Mesenchymal stem cell (in vitro differentiated cells and primary cell): ENCODE measurements around the gene TBX21.

Source experiments
- DNase-seq: peaks from one replicate; pipeline ENCODE4 v3.0.0-alpha.2; 2013
- H2AFZ ChIP-seq: one replicate; pipeline ENCODE4 v1.6.1; 2013; ENCODE audit warnings: low read depth, mild to moderate bottlenecking, control low read depth, inconsistent platforms, low read length, moderate library complexity
- H2AK5ac ChIP-seq: 2 replicates; pipeline ENCODE4 v1.6.1; 2013; ENCODE audit warnings: low read length, moderate library complexity, mild to moderate bottlenecking, inconsistent platforms; ENCODE audit not compliant: severe bottlenecking
- H2BK120ac ChIP-seq: one replicate; pipeline ENCODE4 v1.6.1; 2013; ENCODE audit warnings: low read depth, mild to moderate bottlenecking, inconsistent platforms, low read length, moderate library complexity
- H2BK12ac ChIP-seq, 2 experiments: one replicate each; pipeline ENCODE4 v1.6.1; 2013; ENCODE audit warnings: inconsistent platforms in 2 of 2, low read length in 2 of 2, mild to moderate bottlenecking in 2 of 2, moderate library complexity in 2 of 2, control low read depth in 1 of 2
- H2BK15ac ChIP-seq: one replicate; pipeline ENCODE4 v1.6.1; 2013; ENCODE audit warnings: mild to moderate bottlenecking, low read depth, inconsistent platforms; ENCODE audit not compliant: poor library complexity, severe bottlenecking
- H2BK5ac ChIP-seq: 2 replicates; pipeline ENCODE4 v1.6.1; 2013; ENCODE audit warnings: low read depth, mild to moderate bottlenecking, low read length, control low read depth, inconsistent platforms; ENCODE audit not compliant: poor library complexity, severe bottlenecking
- H3K14ac ChIP-seq, 2 experiments: one replicate each; pipeline ENCODE4 v1.6.1; 2013; ENCODE audit warnings: inconsistent platforms in 2 of 2, low read length in 2 of 2, control low read depth in 1 of 2, mild to moderate bottlenecking in 1 of 2, moderate library complexity in 1 of 2
- H3K18ac ChIP-seq, 2 experiments: one replicate each; pipeline ENCODE4 v1.6.1; 2013; ENCODE audit warnings: inconsistent platforms in 2 of 2, low read length in 2 of 2, control low read depth in 1 of 2, low read depth in 1 of 2, mild to moderate bottlenecking in 1 of 2
- H3K23ac ChIP-seq, 2 experiments: one replicate each; pipeline ENCODE4 v1.6.1; 2013; ENCODE audit warnings: inconsistent platforms in 2 of 2, low read length in 2 of 2, mild to moderate bottlenecking in 2 of 2, moderate library complexity in 2 of 2, control low read depth in 1 of 2
- H3K27ac ChIP-seq: 2 replicates; pipeline ENCODE4 v1.5.1; 2013; ENCODE audit warnings: mild to moderate bottlenecking, moderate library complexity, low read length, control low read depth, inconsistent platforms; ENCODE audit not compliant: poor library complexity, severe bottlenecking
- H3K27me3 ChIP-seq, 2 experiments: 2 replicates each; pipeline versions ENCODE4 v1.6.1 to v1.7.0; 2013; ENCODE audit warnings: low read length in 2 of 2, mild to moderate bottlenecking in 2 of 2, moderate library complexity in 2 of 2, control low read depth in 1 of 2, inconsistent platforms in 1 of 2; ENCODE audit not compliant: control insufficient read depth in 1 of 2, insufficient read depth in 1 of 2
- H3K36me3 ChIP-seq, 2 experiments: 2 replicates each; pipeline versions ENCODE4 v1.6.1 to v1.7.0; 2013; ENCODE audit warnings: low read length in 2 of 2, control low read depth in 1 of 2, inconsistent platforms in 1 of 2, low read depth in 1 of 2, mild to moderate bottlenecking in 1 of 2; ENCODE audit not compliant: insufficient read depth in 2 of 2, control insufficient read depth in 1 of 2
- H3K4ac ChIP-seq, 2 experiments: one replicate each; pipeline ENCODE4 v1.6.1; 2013; ENCODE audit warnings: inconsistent platforms in 2 of 2, low read length in 2 of 2, mild to moderate bottlenecking in 2 of 2, moderate library complexity in 2 of 2, control low read depth in 1 of 2, low read depth in 1 of 2
- H3K4me1 ChIP-seq: 2 replicates; pipeline ENCODE4 v1.6.1; 2013; ENCODE audit warnings: low read depth, low read length, control low read depth; ENCODE audit not compliant: control insufficient read depth, insufficient read depth
- H3K4me2 ChIP-seq: 2 replicates; pipeline ENCODE4 v1.6.1; 2013; ENCODE audit warnings: low read length, mild to moderate bottlenecking, inconsistent platforms; ENCODE audit not compliant: poor library complexity, severe bottlenecking
- H3K4me3 ChIP-seq, 2 experiments: 2 replicates each; pipeline versions ENCODE4 v1.5.1 to v1.7.0; 2013; ENCODE audit warnings: low read length in 2 of 2, mild to moderate bottlenecking in 2 of 2, control low read depth in 1 of 2, low read depth in 1 of 2; ENCODE audit not compliant: insufficient read depth in 1 of 2
- H3K79me1 ChIP-seq: replicated peaks from 2 replicates; pipeline ENCODE4 v1.6.1; 2013; ENCODE audit warnings: mild to moderate bottlenecking, control low read depth, low read length, inconsistent platforms; ENCODE audit not compliant: poor library complexity, severe bottlenecking
- H3K9ac ChIP-seq: 2 replicates; pipeline ENCODE4 v1.7.0; 2013; ENCODE audit warnings: mild to moderate bottlenecking, low read length, moderate library complexity
- H3K9me3 ChIP-seq: 2 replicates; pipeline ENCODE4 v1.7.0; 2013; ENCODE audit warnings: mild to moderate bottlenecking, low read length; ENCODE audit not compliant: control insufficient read depth
- H4K8ac ChIP-seq: one replicate; pipeline ENCODE4 v1.6.1; 2013; ENCODE audit warnings: inconsistent platforms, mild to moderate bottlenecking, low read length, moderate library complexity
- H4K91ac ChIP-seq: one replicate; pipeline ENCODE4 v1.6.1; 2013; ENCODE audit warnings: mild to moderate bottlenecking, low read length, inconsistent platforms
- WGBS: methylation state at CpG from one replicate; pipeline ENCODE4 v1.1.7; 2013; ENCODE audit warnings: mixed read lengths; 5-methylcytosine and 5-hydroxymethylcytosine counted together

Gene TBX21

GRCh38 chr17:47792979-47793378 lies 59.9 kb downstream of the TBX21 start:
- no peak for DNase-seq
- no peak overlapping the region for H2BK12ac ChIP-seq
- no peak overlapping the region for H2BK15ac ChIP-seq
- no peak overlapping the region for H2BK120ac ChIP-seq
- no peaks in the 10 kb centered on the region for H3K79me1 ChIP-seq
- H4K8ac ChIP-seq, result no peak overlapping the region
- no peak overlapping the region for H3K27ac ChIP-seq
- no peak overlapping the region for H2BK5ac ChIP-seq
- H3K27me3 ChIP-seq, result peaks cover 49 to 69% of the 10 kb centered on the region in 2 experiments
- no peak overlapping the region for H3K4me2 ChIP-seq
- no peak overlapping the region for H3K4me3 ChIP-seq
- no peak overlapping the region for H3K23ac ChIP-seq
- no peak overlapping the region for H2AK5ac ChIP-seq
- H3K4me1 ChIP-seq, result peaks cover 7% of the 10 kb centered on the region
- no peaks in the 10 kb centered on the region for H3K9me3 ChIP-seq
- H3K14ac ChIP-seq, result no peak overlapping the region
- no peak overlapping the region for H4K91ac ChIP-seq
- 85% methylated on average over 2 of the region's 6 CpGs for WGBS
- H3K9ac ChIP-seq, result no peak overlapping the region
- no peaks in the 10 kb centered on the region for H3K36me3 ChIP-seq
- H2AFZ ChIP-seq, result no peak overlapping the region
- H3K4ac ChIP-seq, result no peak overlapping the region
- no peak overlapping the region for H3K18ac ChIP-seq
